C4-2B (cell line): Measurements from ENCODE around the gene PDGFD.

Experiments used
- ZFX ChIP-seq: fragments of 450-650 bp; IDR thresholded peaks from 2 replicates; pipeline ENCODE4 v1.6.1; 2017
- TF ChIP-seq, protein P1 (sequence below): fragments of 450-650 bp; conservative IDR thresholded peaks from 2 replicates; pipeline ENCODE4 v1.5.1; 2017; ENCODE audit warnings: mild to moderate bottlenecking

DNA sequence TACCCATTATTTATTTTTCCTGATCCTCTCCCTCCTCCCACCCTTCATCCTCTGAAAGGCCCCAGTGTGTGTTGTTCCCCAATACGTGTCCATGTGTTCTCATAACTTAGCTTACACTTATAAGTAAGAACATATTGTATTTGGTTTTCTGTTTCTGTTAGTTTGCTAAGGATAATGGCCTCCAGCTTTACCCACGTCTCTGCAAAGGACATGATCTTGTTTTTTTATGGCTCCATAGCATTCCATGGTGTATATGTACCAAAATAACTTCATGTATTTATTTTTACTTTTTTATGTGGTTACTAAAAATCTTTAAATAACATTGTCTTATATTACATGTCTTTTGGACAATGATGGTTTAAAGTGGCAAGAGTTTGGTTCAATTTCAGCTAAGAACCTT lies 15.2 kb downstream of the PDGFD start:
- TF ChIP-seq, protein P1, sequence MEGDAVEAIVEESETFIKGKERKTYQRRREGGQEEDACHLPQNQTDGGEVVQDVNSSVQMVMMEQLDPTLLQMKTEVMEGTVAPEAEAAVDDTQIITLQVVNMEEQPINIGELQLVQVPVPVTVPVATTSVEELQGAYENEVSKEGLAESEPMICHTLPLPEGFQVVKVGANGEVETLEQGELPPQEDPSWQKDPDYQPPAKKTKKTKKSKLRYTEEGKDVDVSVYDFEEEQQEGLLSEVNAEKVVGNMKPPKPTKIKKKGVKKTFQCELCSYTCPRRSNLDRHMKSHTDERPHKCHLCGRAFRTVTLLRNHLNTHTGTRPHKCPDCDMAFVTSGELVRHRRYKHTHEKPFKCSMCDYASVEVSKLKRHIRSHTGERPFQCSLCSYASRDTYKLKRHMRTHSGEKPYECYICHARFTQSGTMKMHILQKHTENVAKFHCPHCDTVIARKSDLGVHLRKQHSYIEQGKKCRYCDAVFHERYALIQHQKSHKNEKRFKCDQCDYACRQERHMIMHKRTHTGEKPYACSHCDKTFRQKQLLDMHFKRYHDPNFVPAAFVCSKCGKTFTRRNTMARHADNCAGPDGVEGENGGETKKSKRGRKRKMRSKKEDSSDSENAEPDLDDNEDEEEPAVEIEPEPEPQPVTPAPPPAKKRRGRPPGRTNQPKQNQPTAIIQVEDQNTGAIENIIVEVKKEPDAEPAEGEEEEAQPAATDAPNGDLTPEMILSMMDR: no peak
- no peak for TF ChIP-seq ZFX
